Stimulated activated naive CD8-positive, alpha-beta T cell treated with anti-CD3 and anti-CD28 coated beads, Interleukin-15, amount 100 ng/mL, for 72 hours (primary cell): ENCODE data around the gene NCOA1.
"Not testable (repeated sequence)": the region's sequence is repeated elsewhere in the genome, so short reads cannot be mapped to it uniquely, and the experiment has no call there.

Experiments used
- ATAC-seq: fragments of 150-1000 bp; cut with Tn5 transposase; 2 replicates; pipeline ENCODE4 v1.10.0; 2021; ENCODE audit warnings: mild to moderate bottlenecking, moderate library complexity
- DNase-seq, 2 donors: peaks; one replicate each; pipeline ENCODE4 v3.0.0; 2021 to 2022
- H3K27ac Mint-ChIP-seq, 2 donors: one replicate each; pipeline ENCODE4 v1.8.0; 2022; ENCODE audit warnings: mild to moderate bottlenecking in 2 of 2, mixed read lengths in 2 of 2, moderate library complexity in 2 of 2
- H3K27me3 Mint-ChIP-seq: one replicate; pipeline ENCODE4 v1.8.0; 2022; ENCODE audit warnings: mixed read lengths
- H3K4me1 Mint-ChIP-seq: one replicate; pipeline ENCODE4 v1.8.0; 2022; ENCODE audit warnings: mild to moderate bottlenecking, mixed read lengths
- H3K4me3 Mint-ChIP-seq, 2 donors: one replicate each; pipeline ENCODE4 v1.8.0; 2022; ENCODE audit warnings: mild to moderate bottlenecking in 2 of 2, mixed read lengths in 2 of 2, moderate library complexity in 1 of 2
- H3K9me3 Mint-ChIP-seq, 2 donors: one replicate each; pipeline ENCODE4 v1.8.0; 2022; ENCODE audit warnings: mixed read lengths in 2 of 2

NCOA1 gene

DNA sequence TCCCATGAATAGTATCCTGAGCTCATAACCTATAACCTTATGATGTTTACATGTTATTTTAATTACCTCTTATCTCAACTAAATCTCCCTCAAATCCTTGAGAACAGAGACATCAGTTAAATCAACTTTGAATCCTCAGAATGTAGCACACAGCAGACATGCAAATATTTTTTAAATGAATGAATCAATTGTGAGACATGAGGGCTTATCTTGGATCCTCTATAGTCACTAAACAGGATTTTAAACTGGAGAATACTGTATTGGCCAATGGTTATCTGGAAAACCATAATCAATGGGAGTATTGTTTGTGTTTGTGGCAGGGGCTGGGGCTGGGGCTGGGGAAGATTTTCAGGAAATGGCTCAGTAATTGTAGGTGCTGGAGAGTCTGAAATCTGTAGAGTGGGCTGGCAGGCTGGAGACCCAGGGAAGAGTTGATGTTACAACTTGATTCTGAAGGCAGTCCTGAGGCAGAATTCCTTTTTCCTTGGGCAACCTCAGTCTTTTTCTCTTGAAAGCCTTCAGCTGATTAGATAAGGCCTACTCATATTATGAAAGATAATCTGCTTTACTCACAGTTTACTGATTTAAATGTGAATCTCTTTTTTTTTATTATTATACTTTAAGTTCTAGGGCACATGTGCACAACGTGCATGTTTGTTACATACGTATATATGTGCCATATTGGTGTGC is 106.3 kb downstream of the NCOA1 start:
- no peaks in the 10 kb centered on the region for H3K27me3 Mint-ChIP-seq
- no peak overlapping the region for H3K27ac Mint-ChIP-seq
- no peaks in the 10 kb centered on the region for H3K9me3 Mint-ChIP-seq
- H3K4me3 Mint-ChIP-seq, result no peak overlapping the region
- DNase-seq (no peak), ATAC-seq (no peak)
- H3K4me1 Mint-ChIP-seq, result no peaks in the 10 kb centered on the region

DNA sequence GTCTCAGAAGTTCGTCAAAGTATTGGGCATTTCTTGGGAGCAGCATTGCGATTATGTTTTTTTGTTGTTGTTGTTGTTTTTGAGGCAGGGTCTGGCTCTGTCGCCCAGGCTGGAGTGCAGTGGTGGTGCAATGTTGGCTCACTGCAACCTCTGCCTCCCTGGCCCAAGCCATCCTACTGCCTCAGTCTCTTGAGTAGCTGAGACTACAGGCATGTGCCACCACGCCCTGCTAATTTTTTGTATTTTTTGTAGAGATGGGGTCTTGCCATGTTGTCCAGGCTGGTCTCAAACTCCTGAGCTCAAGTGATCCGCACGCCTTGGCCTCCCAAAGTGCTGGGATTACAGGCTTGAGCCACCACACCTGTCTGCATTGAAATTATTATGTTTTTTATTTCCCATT is 109.1 kb downstream of the NCOA1 start:
- not testable (repeated sequence) for H3K27ac Mint-ChIP-seq, H3K27me3 Mint-ChIP-seq, ATAC-seq, H3K4me1 Mint-ChIP-seq, H3K9me3 Mint-ChIP-seq, DNase-seq, H3K4me3 Mint-ChIP-seq

DNA sequence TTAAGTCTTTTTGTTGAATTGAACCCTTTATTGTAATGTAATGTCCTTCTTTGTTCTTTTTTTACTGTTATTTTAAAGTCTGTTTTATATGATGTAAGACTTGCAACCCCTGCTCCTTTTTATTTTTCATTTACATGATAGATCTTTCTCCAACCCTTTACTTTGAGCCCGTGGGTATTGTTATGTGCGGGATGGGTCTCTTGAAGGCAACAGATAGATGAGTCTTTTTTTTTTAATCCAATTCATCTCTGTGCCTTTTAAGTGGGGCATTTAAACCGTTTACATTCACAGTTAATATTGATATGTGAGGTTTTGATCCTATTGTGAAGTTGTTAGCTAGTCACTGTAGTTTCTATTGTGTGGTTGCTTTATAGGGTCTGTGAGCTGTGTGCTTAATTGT is 120.6 kb downstream of the NCOA1 start:
- Mint-ChIP-seq H3K4me3 (no peak overlapping the region), H3K27me3 (no peaks in the 10 kb centered on the region), H3K9me3 (peaks cover 10 to 15% of the 10 kb centered on the region in 2 donors), H3K4me1 (peaks cover 21% of the 10 kb centered on the region), H3K27ac (no peak overlapping the region)
- DNase-seq (no peak), ATAC-seq (no peak)

DNA sequence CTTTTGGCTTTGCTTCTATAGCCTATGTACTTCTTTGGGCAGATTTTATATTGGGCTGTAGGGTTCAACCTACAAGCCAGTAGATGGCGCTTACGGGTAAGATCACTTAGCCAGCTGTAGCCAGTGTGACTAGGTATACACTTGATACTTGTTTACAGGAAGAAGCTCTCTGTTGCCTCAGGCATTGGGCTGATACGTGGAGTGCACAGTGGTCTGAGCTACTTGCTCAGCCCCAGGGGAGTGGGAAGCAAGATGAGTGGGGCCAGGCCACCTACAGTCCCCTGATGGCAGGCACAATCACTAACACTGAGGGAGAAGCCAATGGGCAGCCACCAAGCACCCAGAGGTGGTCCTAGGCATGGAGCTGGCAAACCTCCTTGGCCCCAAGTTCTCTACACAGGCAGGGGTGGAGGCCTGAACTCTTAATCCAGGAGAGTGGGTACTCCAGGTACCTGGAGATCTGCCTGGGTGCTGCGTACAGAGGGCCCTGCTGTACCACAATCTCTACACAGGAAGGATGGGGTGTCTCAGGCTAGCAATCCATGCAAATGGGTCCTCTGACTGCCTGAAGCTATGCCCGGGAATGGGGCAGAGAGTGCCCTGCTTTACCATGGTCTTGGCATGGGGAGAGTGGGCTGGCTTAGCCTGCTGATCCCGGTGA is 122.2 kb downstream of the NCOA1 start:
- Mint-ChIP-seq H3K9me3 (peaks cover 8 to 10% of the 10 kb centered on the region in 2 donors), H3K4me3 (no peak overlapping the region), H3K27ac (peak overlapping the region in 1 of 2 donors; percentile 74), H3K4me1 (peaks cover 21% of the 10 kb centered on the region), H3K27me3 (no peaks in the 10 kb centered on the region)
- DNase-seq, result peak in 1 of 2 donors; percentile 4
- peak; percentile 66 for ATAC-seq

DNA sequence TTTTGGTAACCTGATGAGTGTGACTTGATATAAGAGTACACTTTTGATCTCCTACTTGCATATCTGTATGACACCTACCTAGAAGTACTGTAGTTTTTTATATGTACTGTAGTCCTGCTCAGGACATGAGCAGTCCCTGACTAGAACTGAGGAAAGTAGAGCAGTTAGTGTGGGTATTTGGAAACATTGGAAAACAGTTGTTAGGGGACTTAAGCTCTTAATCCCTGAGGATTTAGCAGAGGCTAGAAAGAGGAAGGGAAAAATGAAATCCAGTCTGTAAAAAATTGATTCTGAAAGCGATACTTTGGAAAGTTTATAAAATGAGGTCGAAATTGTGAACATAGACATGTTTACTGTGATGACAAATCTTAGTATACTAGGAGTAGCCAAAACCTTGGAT is 125.6 kb downstream of the NCOA1 start:
- Mint-ChIP-seq H3K4me1 (peaks cover 15% of the 10 kb centered on the region), H3K9me3 (peaks cover 3 to 4% of the 10 kb centered on the region in 2 donors), H3K4me3 (no peak overlapping the region), H3K27me3 (no peaks in the 10 kb centered on the region), H3K27ac (no peak overlapping the region)
- DNase-seq (no peak), ATAC-seq (no peak)

DNA sequence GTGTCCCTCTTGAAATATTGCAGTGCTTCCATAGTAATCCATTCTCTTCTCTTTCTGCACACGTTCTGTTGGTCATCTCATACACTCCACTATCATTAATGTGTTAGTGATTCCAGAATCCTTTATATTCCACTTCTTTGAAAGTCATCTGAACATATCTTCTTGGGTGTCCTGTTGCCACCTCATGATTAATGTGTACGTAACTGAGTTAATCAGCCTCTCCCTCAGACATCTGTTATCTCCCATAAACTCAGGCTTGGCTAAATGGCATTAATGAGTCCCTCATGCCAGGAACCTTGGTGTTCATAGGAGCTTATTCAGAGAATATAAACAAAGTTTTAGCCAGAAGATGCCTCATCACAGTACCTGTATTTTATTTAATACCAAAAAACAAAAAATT is 126.4 kb downstream of the NCOA1 start:
- no peaks in the 10 kb centered on the region for H3K27me3 Mint-ChIP-seq
- no peak overlapping the region for H3K27ac Mint-ChIP-seq
- peaks cover 15% of the 10 kb centered on the region for H3K4me1 Mint-ChIP-seq
- no peak overlapping the region for H3K4me3 Mint-ChIP-seq
- peaks cover 0 to under 1% of the 10 kb centered on the region in 2 donors for H3K9me3 Mint-ChIP-seq
- ATAC-seq (no peak), DNase-seq (no peak)

DNA sequence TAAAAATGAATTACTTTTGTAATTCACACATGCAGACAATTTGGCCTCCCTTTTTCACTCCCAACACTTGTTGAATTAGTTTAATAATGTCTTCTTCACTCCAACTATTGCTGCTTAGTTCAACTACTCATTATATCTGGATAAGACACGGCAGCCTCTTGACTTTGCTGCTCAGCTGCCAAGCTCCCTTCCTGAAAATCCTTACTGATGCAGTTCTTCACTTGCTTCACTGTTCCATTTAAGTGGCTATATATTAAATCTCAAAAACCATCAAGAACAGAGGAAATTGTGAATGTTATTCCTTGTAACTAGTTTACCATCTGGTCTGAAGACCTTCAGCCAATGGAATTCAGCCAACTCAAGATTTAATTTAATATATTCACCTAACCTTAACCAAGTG is 127.1 kb downstream of the NCOA1 start:
- Mint-ChIP-seq H3K9me3 (no peaks in the 10 kb centered on the region), H3K27ac (no peak overlapping the region), H3K4me1 (peaks cover 16% of the 10 kb centered on the region), H3K4me3 (no peak overlapping the region), H3K27me3 (no peaks in the 10 kb centered on the region)
- ATAC-seq (no peak), DNase-seq (no peak)

DNA sequence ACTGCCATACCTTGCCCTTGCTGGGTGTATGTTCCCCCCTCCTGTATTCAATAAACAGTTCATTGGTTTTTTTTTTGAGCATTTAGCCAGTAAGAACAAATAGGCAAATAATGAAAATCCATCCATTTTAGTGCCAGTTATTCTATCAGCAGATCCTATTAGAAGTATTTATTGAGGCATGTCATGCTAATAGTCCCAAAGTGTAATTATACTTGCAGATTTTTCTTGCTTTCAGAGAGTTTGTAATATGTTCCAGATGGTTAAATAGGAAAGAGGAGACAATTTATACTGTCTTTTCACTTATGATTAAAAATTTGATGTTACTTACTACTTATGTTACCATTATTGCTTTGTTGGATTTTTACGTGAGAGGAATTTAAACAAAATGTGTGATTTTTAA is 127.6 kb downstream of the NCOA1 start:
- Mint-ChIP-seq H3K4me3 (no peak overlapping the region), H3K9me3 (no peaks in the 10 kb centered on the region), H3K27ac (no peak overlapping the region), H3K27me3 (no peaks in the 10 kb centered on the region), H3K4me1 (peaks cover 16% of the 10 kb centered on the region)
- DNase-seq (no peak), ATAC-seq (no peak)

DNA sequence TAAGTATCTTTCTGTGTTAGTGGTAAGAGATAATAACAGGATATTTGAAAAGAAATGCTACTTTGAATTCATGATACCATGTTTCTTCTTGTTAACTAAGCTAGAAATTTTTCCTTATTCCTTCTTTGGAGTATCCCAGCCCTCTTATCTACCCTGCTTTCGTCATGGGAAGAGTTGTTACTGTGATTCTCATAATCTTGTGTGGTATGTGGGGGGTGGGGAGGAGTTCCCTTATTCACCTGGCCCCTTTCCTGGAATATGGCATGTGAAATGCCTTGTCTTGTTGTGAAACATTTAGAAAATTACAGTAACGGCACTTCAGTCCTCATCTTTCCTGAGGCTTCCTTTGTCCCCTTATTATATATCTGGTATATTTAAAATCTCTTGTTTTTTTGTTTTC is 129.9 kb downstream of the NCOA1 start:
- H3K4me1 Mint-ChIP-seq, result peaks cover 26% of the 10 kb centered on the region
- no peaks in the 10 kb centered on the region for H3K9me3 Mint-ChIP-seq
- no peaks in the 10 kb centered on the region for H3K27me3 Mint-ChIP-seq
- H3K27ac Mint-ChIP-seq, result no peak overlapping the region
- H3K4me3 Mint-ChIP-seq, result no peak overlapping the region
- ATAC-seq (no peak), DNase-seq (no peak)

DNA sequence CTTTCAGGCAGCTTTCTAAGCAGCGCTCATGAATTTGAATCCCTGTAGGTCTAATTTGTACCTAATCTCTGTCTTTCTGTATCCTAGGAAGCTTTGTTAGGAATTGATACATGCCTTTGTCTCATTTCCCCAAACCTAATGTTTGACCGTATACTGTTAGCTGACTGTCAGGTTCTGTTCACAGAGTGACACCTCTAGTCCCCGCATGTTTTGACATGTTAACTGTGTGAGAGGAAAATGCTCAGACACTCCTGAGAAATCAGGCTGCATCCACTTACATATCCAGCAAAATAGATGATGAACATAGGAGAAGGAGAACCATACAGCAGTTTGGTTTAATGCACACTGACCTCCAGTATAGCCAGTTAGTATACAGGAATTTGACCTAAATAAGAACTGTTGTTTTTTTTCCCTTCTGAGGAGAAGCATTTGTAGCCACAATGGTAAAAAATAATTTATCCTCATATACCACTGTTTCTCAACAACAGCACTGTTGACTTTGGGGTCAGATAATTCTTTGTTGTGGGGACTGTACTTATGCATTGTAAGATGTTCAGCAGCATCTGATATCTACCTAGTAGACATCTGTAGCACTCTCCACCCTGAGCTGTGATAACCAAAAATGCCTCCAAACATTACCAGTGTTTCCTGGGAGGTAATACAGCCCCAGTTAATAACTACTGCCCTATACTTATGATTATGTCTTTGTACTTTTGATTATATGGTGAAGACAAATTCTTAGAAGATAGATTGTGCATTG is 130.9 kb downstream of the NCOA1 start:
- Mint-ChIP-seq H3K27ac (no peak overlapping the region), H3K9me3 (no peaks in the 10 kb centered on the region), H3K4me1 (peaks cover 32% of the 10 kb centered on the region), H3K27me3 (no peaks in the 10 kb centered on the region), H3K4me3 (no peak overlapping the region)
- no peak for ATAC-seq
- DNase-seq, result no peak

DNA sequence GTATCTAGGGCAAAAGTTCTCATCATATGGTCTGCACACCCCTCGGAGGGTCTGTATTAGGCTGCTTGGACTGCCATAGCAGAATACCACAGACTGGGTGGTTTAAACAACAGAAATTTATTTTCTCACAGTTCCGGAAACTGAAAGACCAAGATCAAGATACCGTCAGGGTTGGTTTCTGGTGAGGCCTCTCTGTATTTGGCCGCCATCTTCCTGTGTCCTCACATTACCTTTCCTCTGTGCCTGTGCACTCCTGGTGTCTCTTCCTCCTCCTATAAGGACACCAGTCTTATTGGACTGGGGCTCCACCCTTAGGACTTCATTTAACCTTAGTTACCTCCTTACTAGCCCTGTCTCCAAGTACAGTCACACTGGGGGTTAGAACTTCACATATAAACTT is 132.5 kb downstream of the NCOA1 start:
- no peaks in the 10 kb centered on the region for H3K27me3 Mint-ChIP-seq
- peaks cover 32% of the 10 kb centered on the region for H3K4me1 Mint-ChIP-seq
- DNase-seq, result no peak
- no peak for ATAC-seq
- no peak overlapping the region for H3K27ac Mint-ChIP-seq
- no peaks in the 10 kb centered on the region for H3K9me3 Mint-ChIP-seq
- H3K4me3 Mint-ChIP-seq, result no peak overlapping the region

DNA sequence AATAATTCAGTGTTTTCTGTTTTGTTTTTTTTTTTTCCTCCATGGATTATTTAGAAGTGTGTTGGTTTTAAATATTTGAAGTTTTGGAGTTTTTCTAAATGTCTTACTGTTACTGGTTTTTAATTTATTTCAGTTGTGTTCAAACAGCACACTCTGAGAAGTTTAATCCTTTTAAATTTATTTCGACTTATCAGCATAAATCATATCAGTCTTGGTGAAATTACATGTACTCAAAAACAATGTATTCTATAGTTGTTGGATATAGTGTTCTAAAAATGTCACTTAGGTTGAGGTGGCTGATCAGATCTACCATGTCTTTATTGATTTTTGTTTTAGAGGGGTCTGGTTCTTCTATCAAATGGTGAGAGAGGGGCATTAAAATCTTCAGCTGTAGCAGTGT is 134.7 kb downstream of the NCOA1 start:
- Mint-ChIP-seq H3K4me1 (peaks cover 32% of the 10 kb centered on the region), H3K27me3 (no peaks in the 10 kb centered on the region)

DNA sequence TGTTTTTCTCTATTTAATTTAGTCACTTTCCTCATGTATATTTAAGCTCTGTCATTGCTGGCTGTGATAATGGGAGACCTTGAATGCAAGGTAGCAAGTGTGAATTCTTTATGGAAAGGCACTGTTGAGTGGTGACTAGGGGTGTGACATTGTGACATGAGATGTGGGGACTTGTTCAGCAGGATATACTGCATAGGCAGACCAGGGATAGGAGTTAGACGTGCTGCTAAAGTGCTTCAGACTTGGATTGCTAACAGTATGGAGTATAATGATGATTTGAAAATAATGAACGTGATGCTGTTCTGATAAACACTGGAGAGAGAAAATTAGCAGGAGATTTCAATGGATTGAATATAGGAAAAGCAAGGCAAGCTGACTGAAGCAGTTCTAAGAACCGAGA is 135.1 kb downstream of the NCOA1 start:
- peaks cover 32% of the 10 kb centered on the region for H3K4me1 Mint-ChIP-seq
- H3K27ac Mint-ChIP-seq, result no peak overlapping the region
- H3K27me3 Mint-ChIP-seq, result no peaks in the 10 kb centered on the region
- no peak for ATAC-seq
- DNase-seq, result no peak
- no peak overlapping the region for H3K4me3 Mint-ChIP-seq
- H3K9me3 Mint-ChIP-seq, result no peaks in the 10 kb centered on the region

More for the DNA sequence above, 134.7 kb downstream of the NCOA1 start:
- no peak overlapping the region for H3K4me3 Mint-ChIP-seq
- H3K9me3 Mint-ChIP-seq, result no peaks in the 10 kb centered on the region
- no peak for ATAC-seq
- H3K27ac Mint-ChIP-seq, result no peak overlapping the region
- DNase-seq, result no peak

DNA sequence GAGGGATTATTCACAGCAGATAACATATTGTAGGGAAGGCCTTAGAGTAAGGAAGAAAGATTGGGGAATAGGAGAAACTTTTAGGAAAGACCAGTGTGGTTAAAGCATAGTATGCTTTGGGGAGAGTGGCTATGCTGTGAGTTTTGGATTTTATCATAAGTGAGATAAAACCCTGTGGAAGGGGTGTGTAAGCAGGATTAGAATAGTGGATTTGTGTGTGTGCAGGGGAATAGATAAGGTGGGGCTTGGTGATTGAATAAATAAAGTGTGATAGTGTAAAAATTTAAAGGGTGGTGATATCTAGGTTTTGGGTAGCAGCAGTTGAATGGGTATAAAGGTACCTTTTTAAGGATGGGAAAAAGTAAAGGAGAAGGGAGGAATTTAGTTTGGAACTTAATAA is 137.7 kb downstream of the NCOA1 start:
- Mint-ChIP-seq H3K9me3 (no peaks in the 10 kb centered on the region), H3K4me1 (peaks cover 19% of the 10 kb centered on the region), H3K27ac (no peak overlapping the region), H3K27me3 (no peaks in the 10 kb centered on the region), H3K4me3 (no peak overlapping the region)
- DNase-seq, result no peak
- ATAC-seq, result no peak

DNA sequence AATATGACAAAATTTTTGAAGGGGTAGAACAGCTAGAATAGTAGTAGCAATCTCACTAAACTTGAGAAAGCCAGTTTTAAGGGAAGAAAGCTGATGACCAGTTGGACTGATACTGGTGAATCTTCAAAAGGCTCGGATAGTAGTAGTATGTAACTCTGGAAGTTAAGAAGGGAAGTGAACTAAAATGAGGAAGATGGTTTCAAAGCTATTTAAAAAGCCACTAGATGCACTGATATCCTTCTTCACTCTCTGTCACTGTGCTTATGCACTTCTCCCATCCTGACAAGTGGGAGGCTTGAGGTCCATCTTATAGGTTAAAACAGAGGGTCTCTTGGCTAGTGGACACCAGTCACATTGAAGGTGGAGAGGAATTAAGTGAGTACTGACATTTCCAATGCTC is 141.1 kb downstream of the NCOA1 start:
- ATAC-seq, result no peak
- H3K27ac Mint-ChIP-seq, result no peak overlapping the region

DNA sequence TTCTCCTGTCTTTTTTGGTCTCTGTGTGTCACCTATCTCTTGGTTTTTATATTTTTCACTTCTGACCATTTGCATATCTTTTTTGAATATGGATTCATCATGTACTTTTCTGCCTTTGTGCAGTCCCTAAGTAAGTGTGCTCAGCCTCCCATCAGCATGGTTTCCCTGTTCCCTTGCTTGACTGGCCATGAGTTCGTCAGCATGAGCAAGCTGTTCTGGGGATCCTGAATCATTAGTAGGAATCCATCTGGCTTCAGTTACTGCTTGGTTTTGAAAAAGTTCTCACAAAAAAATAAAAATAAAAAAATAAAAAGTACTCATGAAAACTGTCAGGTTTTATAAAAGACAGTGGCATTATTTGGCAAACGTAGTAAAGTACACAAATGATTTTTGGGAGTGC is 144.1 kb downstream of the NCOA1 start:
- Mint-ChIP-seq H3K4me3 (no peak overlapping the region), H3K4me1 (peaks cover 9% of the 10 kb centered on the region), H3K27ac (no peak overlapping the region), H3K9me3 (peaks cover 9% of the 10 kb centered on the region in 2 donors), H3K27me3 (no peaks in the 10 kb centered on the region)
- ATAC-seq (no peak), DNase-seq (no peak)

More for the DNA sequence above, 141.1 kb downstream of the NCOA1 start:
- no peaks in the 10 kb centered on the region for H3K9me3 Mint-ChIP-seq
- no peaks in the 10 kb centered on the region for H3K4me1 Mint-ChIP-seq
- no peak overlapping the region for H3K4me3 Mint-ChIP-seq
- DNase-seq, result no peak
- no peaks in the 10 kb centered on the region for H3K27me3 Mint-ChIP-seq
